ENCODE measurements around the gene AFAP1L2.

The AFAP1L2 gene

GRCh38 chr10:114391599-114391998 lies 12.7 kb downstream of the AFAP1L2 start:
- Histone ChIP-seq H3K27ac (ENCODE audit: low read depth, low read length) (no peak overlapping the region), H3K4me1 (ENCODE audit: control insufficient read depth in 1 of 2, insufficient read depth in 2 of 2, low read length in 2 of 2) (peaks cover 0 to 4% of the 10 kb centered on the region in 2 donors), H3K36me3 (ENCODE audit: control insufficient read depth in 1 of 2, insufficient read depth in 2 of 2, low read length in 2 of 2) (no peaks in the 10 kb centered on the region), H3K27me3 (ENCODE audit: control insufficient read depth in 1 of 2, insufficient read depth in 2 of 2, low read length in 2 of 2) (no peaks in the 10 kb centered on the region), H3K4me3 (ENCODE audit: low read depth in 1 of 2, low read length in 2 of 2) (no peak overlapping the region), H3K9ac (ENCODE audit: low read depth in 1 of 2, low read length in 2 of 2) (no peak overlapping the region), H3K9me3 (ENCODE audit: control insufficient read depth in 1 of 2, low read length in 2 of 2) (no peaks in the 10 kb centered on the region)

- Histone ChIP-seq H3K36me3 (ENCODE audit: control insufficient read depth in 1 of 2, insufficient read depth in 2 of 2, low read length in 2 of 2) (no peaks in the 10 kb centered on the region), H3K9ac (ENCODE audit: low read depth in 1 of 2, low read length in 2 of 2) (no peak overlapping the region), H3K4me3 (ENCODE audit: low read depth in 1 of 2, low read length in 2 of 2) (no peak overlapping the region), H3K27ac (ENCODE audit: low read depth, low read length) (no peak overlapping the region), H3K27me3 (ENCODE audit: control insufficient read depth in 1 of 2, insufficient read depth in 2 of 2, low read length in 2 of 2) (no peaks in the 10 kb centered on the region), H3K9me3 (ENCODE audit: control insufficient read depth in 1 of 2, low read length in 2 of 2) (no peaks in the 10 kb centered on the region), H3K4me1 (ENCODE audit: control insufficient read depth in 1 of 2, insufficient read depth in 2 of 2, low read length in 2 of 2) (peaks cover 0 to 4% of the 10 kb centered on the region in 2 donors)
Observed at GRCh38 chr10:114389426-114389825, 14.9 kb downstream of the AFAP1L2 start.

DNA sequence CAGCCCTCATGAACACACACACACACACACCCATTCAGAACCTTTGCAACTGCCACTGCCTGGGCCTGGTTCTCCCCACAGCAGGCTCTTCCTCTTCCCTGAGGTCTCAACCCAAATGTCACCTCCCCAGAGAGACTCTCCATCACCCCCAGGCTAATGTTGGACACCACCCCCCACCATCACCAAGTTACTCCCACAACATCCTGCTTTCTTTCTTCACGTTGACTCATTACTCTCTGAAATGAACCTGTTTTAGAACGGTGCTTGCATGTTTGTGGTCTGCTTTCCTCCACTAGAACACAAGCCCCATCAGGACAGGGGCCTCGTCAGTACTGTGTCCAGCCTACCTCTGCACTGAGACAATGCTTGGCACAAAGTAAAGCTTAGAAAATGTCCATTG lies 16.0 kb downstream of the AFAP1L2 start:
- Histone ChIP-seq H3K36me3 (ENCODE audit: control insufficient read depth in 1 of 2, insufficient read depth in 2 of 2, low read length in 2 of 2) (no peaks in the 10 kb centered on the region), H3K27me3 (ENCODE audit: control insufficient read depth in 1 of 2, insufficient read depth in 2 of 2, low read length in 2 of 2) (no peaks in the 10 kb centered on the region), H3K27ac (ENCODE audit: low read depth, low read length) (no peak overlapping the region), H3K9me3 (ENCODE audit: control insufficient read depth in 1 of 2, low read length in 2 of 2) (no peaks in the 10 kb centered on the region), H3K4me3 (ENCODE audit: low read depth in 1 of 2, low read length in 2 of 2) (no peak overlapping the region), H3K4me1 (ENCODE audit: control insufficient read depth in 1 of 2, insufficient read depth in 2 of 2, low read length in 2 of 2) (peaks cover 0 to 3% of the 10 kb centered on the region in 2 donors), H3K9ac (ENCODE audit: low read depth in 1 of 2, low read length in 2 of 2) (no peak overlapping the region)

- Histone ChIP-seq H3K4me1 (ENCODE audit: control insufficient read depth in 1 of 2, insufficient read depth in 2 of 2, low read length in 2 of 2) (no peaks in the 10 kb centered on the region), H3K9ac (ENCODE audit: low read depth in 1 of 2, low read length in 2 of 2) (no peak overlapping the region), H3K27me3 (ENCODE audit: control insufficient read depth in 1 of 2, insufficient read depth in 2 of 2, low read length in 2 of 2) (no peaks in the 10 kb centered on the region)
Observed at GRCh38 chr10:114387784-114388183, 16.5 kb downstream of the AFAP1L2 start.

GRCh38 chr10:114386452-114386851 lies 17.9 kb downstream of the AFAP1L2 start:
- Histone ChIP-seq H3K36me3 (ENCODE audit: control insufficient read depth in 1 of 2, insufficient read depth in 2 of 2, low read length in 2 of 2) (no peaks in the 10 kb centered on the region), H3K27me3 (ENCODE audit: control insufficient read depth in 1 of 2, insufficient read depth in 2 of 2, low read length in 2 of 2) (no peaks in the 10 kb centered on the region), H3K27ac (ENCODE audit: low read depth, low read length) (no peak overlapping the region), H3K9me3 (ENCODE audit: control insufficient read depth in 1 of 2, low read length in 2 of 2) (no peaks in the 10 kb centered on the region), H3K9ac (ENCODE audit: low read depth in 1 of 2, low read length in 2 of 2) (no peak overlapping the region), H3K4me1 (ENCODE audit: control insufficient read depth in 1 of 2, insufficient read depth in 2 of 2, low read length in 2 of 2) (no peaks in the 10 kb centered on the region), H3K4me3 (ENCODE audit: low read depth in 1 of 2, low read length in 2 of 2) (no peak overlapping the region)

More at GRCh38 chr10:114387784-114388183, 16.5 kb downstream of the AFAP1L2 start:
- Histone ChIP-seq H3K9me3 (ENCODE audit: control insufficient read depth in 1 of 2, low read length in 2 of 2) (no peaks in the 10 kb centered on the region), H3K4me3 (ENCODE audit: low read depth in 1 of 2, low read length in 2 of 2) (no peak overlapping the region), H3K36me3 (ENCODE audit: control insufficient read depth in 1 of 2, insufficient read depth in 2 of 2, low read length in 2 of 2) (no peaks in the 10 kb centered on the region), H3K27ac (ENCODE audit: low read depth, low read length) (no peak overlapping the region)

DNA sequence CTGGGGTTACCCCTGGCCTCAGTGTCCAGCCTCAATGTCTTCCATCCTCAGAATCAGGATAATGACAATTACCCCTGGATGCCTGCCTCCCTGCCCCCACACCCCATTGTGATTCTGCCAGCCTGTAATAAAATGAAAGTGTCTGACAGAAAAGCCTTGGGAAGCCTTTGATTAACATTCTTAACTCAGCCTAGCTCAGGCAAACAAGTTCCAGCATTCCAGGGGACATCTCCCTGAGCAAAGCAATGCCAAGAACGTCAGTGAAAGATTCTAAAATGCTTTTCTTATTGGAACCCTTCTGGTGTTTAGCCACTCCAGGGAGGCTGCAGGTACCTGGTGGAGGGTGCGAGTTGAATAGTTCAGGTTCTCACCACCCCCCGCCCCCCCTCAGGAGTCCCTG lies 18.7 kb downstream of the AFAP1L2 start:
- Histone ChIP-seq H3K4me1 (ENCODE audit: control insufficient read depth in 1 of 2, insufficient read depth in 2 of 2, low read length in 2 of 2) (no peaks in the 10 kb centered on the region), H3K27ac (ENCODE audit: low read depth, low read length) (no peak overlapping the region), H3K27me3 (ENCODE audit: control insufficient read depth in 1 of 2, insufficient read depth in 2 of 2, low read length in 2 of 2) (no peaks in the 10 kb centered on the region), H3K9me3 (ENCODE audit: control insufficient read depth in 1 of 2, low read length in 2 of 2) (no peaks in the 10 kb centered on the region), H3K9ac (ENCODE audit: low read depth in 1 of 2, low read length in 2 of 2) (no peak overlapping the region), H3K4me3 (ENCODE audit: low read depth in 1 of 2, low read length in 2 of 2) (no peak overlapping the region), H3K36me3 (ENCODE audit: control insufficient read depth in 1 of 2, insufficient read depth in 2 of 2, low read length in 2 of 2) (no peaks in the 10 kb centered on the region)

DNA sequence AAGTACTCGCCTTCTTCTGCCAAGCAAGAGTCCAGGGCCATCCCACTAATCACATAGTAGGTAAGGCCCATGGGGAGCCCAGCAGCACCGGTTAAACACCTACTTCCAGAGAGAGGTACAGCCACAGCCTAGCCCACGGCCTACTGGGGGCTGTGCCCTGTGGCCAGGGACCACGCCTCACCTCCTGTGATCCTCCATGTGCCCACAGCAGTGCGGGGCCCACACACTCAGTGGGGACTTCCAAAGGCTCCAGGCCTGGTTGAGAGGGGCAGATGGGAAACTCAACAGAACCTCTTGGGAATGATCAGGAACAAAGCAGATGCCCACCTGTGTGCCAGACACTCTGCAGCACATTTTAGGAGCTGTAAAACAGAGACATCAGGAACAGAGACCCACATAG lies 19.7 kb downstream of the AFAP1L2 start:
- H3K9ac ChIP-seq (ENCODE audit: low read depth in 1 of 2, low read length in 2 of 2), result no peak overlapping the region
- no peak overlapping the region for H3K4me3 ChIP-seq (ENCODE audit: low read depth in 1 of 2, low read length in 2 of 2)
- no peaks in the 10 kb centered on the region for H3K36me3 ChIP-seq (ENCODE audit: control insufficient read depth in 1 of 2, insufficient read depth in 2 of 2, low read length in 2 of 2)
- H3K27ac ChIP-seq (ENCODE audit: low read depth, low read length), result no peak overlapping the region
- H3K4me1 ChIP-seq (ENCODE audit: control insufficient read depth in 1 of 2, insufficient read depth in 2 of 2, low read length in 2 of 2), result no peaks in the 10 kb centered on the region
- H3K9me3 ChIP-seq (ENCODE audit: control insufficient read depth in 1 of 2, low read length in 2 of 2), result no peaks in the 10 kb centered on the region
- H3K27me3 ChIP-seq (ENCODE audit: control insufficient read depth in 1 of 2, insufficient read depth in 2 of 2, low read length in 2 of 2), result no peaks in the 10 kb centered on the region

GRCh38 chr10:114384181-114384580 lies 20.1 kb downstream of the AFAP1L2 start:
- Histone ChIP-seq H3K36me3 (ENCODE audit: control insufficient read depth in 1 of 2, insufficient read depth in 2 of 2, low read length in 2 of 2) (no peaks in the 10 kb centered on the region), H3K4me3 (ENCODE audit: low read depth in 1 of 2, low read length in 2 of 2) (no peak overlapping the region), H3K27ac (ENCODE audit: low read depth, low read length) (no peak overlapping the region), H3K4me1 (ENCODE audit: control insufficient read depth in 1 of 2, insufficient read depth in 2 of 2, low read length in 2 of 2) (no peaks in the 10 kb centered on the region), H3K9ac (ENCODE audit: low read depth in 1 of 2, low read length in 2 of 2) (no peak overlapping the region), H3K9me3 (ENCODE audit: control insufficient read depth in 1 of 2, low read length in 2 of 2) (no peaks in the 10 kb centered on the region), H3K27me3 (ENCODE audit: control insufficient read depth in 1 of 2, insufficient read depth in 2 of 2, low read length in 2 of 2) (no peaks in the 10 kb centered on the region)

GRCh38 chr10:114380797-114381196 lies 23.5 kb downstream of the AFAP1L2 start:
- Histone ChIP-seq H3K27me3 (ENCODE audit: control insufficient read depth in 1 of 2, insufficient read depth in 2 of 2, low read length in 2 of 2) (no peaks in the 10 kb centered on the region), H3K27ac (ENCODE audit: low read depth, low read length) (no peak overlapping the region), H3K4me3 (ENCODE audit: low read depth in 1 of 2, low read length in 2 of 2) (no peak overlapping the region), H3K36me3 (ENCODE audit: control insufficient read depth in 1 of 2, insufficient read depth in 2 of 2, low read length in 2 of 2) (no peaks in the 10 kb centered on the region), H3K9ac (ENCODE audit: low read depth in 1 of 2, low read length in 2 of 2) (no peak overlapping the region), H3K4me1 (ENCODE audit: control insufficient read depth in 1 of 2, insufficient read depth in 2 of 2, low read length in 2 of 2) (no peaks in the 10 kb centered on the region), H3K9me3 (ENCODE audit: control insufficient read depth in 1 of 2, low read length in 2 of 2) (no peaks in the 10 kb centered on the region)

- no peaks in the 10 kb centered on the region for H3K9me3 ChIP-seq (ENCODE audit: control insufficient read depth in 1 of 2, low read length in 2 of 2)
- H3K27me3 ChIP-seq (ENCODE audit: control insufficient read depth in 1 of 2, insufficient read depth in 2 of 2, low read length in 2 of 2), result no peaks in the 10 kb centered on the region
- no peak overlapping the region for H3K4me3 ChIP-seq (ENCODE audit: low read depth in 1 of 2, low read length in 2 of 2)
- no peaks in the 10 kb centered on the region for H3K36me3 ChIP-seq (ENCODE audit: control insufficient read depth in 1 of 2, insufficient read depth in 2 of 2, low read length in 2 of 2)
- H3K9ac ChIP-seq (ENCODE audit: low read depth in 1 of 2, low read length in 2 of 2), result no peak overlapping the region
- H3K27ac ChIP-seq (ENCODE audit: low read depth, low read length), result no peak overlapping the region
- H3K4me1 ChIP-seq (ENCODE audit: control insufficient read depth in 1 of 2, insufficient read depth in 2 of 2, low read length in 2 of 2), result no peaks in the 10 kb centered on the region
Observed at GRCh38 chr10:114380060-114380459, 24.2 kb downstream of the AFAP1L2 start.

- no peaks in the 10 kb centered on the region for H3K27me3 ChIP-seq (ENCODE audit: control insufficient read depth in 1 of 2, insufficient read depth in 2 of 2, low read length in 2 of 2)
- no peaks in the 10 kb centered on the region for H3K4me1 ChIP-seq (ENCODE audit: control insufficient read depth in 1 of 2, insufficient read depth in 2 of 2, low read length in 2 of 2)
- H3K27ac ChIP-seq (ENCODE audit: low read depth, low read length), result no peak overlapping the region
- no peaks in the 10 kb centered on the region for H3K36me3 ChIP-seq (ENCODE audit: control insufficient read depth in 1 of 2, insufficient read depth in 2 of 2, low read length in 2 of 2)
- no peak overlapping the region for H3K9ac ChIP-seq (ENCODE audit: low read depth in 1 of 2, low read length in 2 of 2)
- H3K9me3 ChIP-seq (ENCODE audit: control insufficient read depth in 1 of 2, low read length in 2 of 2), result no peaks in the 10 kb centered on the region
- no peak overlapping the region for H3K4me3 ChIP-seq (ENCODE audit: low read depth in 1 of 2, low read length in 2 of 2)
Observed at GRCh38 chr10:114379631-114380041, 24.7 kb downstream of the AFAP1L2 start.
